WTC11 (cell line): ENCODE measurements around the gene KCNJ15. TPM values are rescaled to one million over a fixed set of nuclear protein-coding genes. Genes with fewer than 3 reads are reported as not detected.

Source experiments
- ATAC-seq: fragments of 200-7000 bp; cut with Tn5 transposase; 2 replicates; pipeline ENCODE4 v1.10.0; 2021; ENCODE audit warnings: mild to moderate bottlenecking, moderate library complexity
- CTCF ChIA-PET: fragments of 300-600 bp; sonication (Branson Sonifier 250); formaldehyde crosslinking; loops from one replicate; lab custom pipeline; 2021; ENCODE audit warnings: antibody characterized with exemption; lab: Charles Lee
- POLR2A ChIA-PET: fragments of 350-600 bp; sonication (Branson Sonifier 250); formaldehyde crosslinking; loops from one replicate; lab custom pipeline; 2021; ENCODE audit warnings: antibody characterized with exemption; lab: Charles Lee
- DNase-seq: peaks from one replicate; pipeline ENCODE4 v3.0.0; 2021; ENCODE audit warnings: low spot score
- H3K27ac Mint-ChIP-seq: 2 replicates; pipeline ENCODE4 v1.8.0; 2021; ENCODE audit warnings: mixed read lengths
- H3K27me3 Mint-ChIP-seq: 2 replicates; pipeline ENCODE4 v1.8.0; 2021; ENCODE audit warnings: low read depth, mild to moderate bottlenecking, moderate library complexity, mixed read lengths
- H3K36me3 Mint-ChIP-seq: 2 replicates; pipeline ENCODE4 v1.8.0; 2021; ENCODE audit warnings: mixed read lengths
- H3K4me1 Mint-ChIP-seq: 2 replicates; pipeline ENCODE4 v1.8.0; 2022; ENCODE audit warnings: mixed read lengths
- H3K4me3 Mint-ChIP-seq: 2 replicates; pipeline ENCODE4 v1.8.0; 2021; ENCODE audit warnings: mild to moderate bottlenecking, moderate library complexity, mixed read lengths
- H3K9me3 Mint-ChIP-seq: 2 replicates; pipeline ENCODE4 v1.8.0; 2021; ENCODE audit warnings: mixed read lengths
- ATF1 ChIP-seq: sonication (generic); formaldehyde crosslinking; IDR thresholded peaks from 2 replicates; pipeline ENCODE4 v1.8.1; 2023; ENCODE audit warnings: mild to moderate bottlenecking, moderate library complexity, missing genetic modification reagents
- CBFB ChIP-seq: sonication (generic); formaldehyde crosslinking; IDR thresholded peaks from 2 replicates; pipeline ENCODE4 v1.8.1; 2022; ENCODE audit warnings: mild to moderate bottlenecking, low read depth, missing genetic modification reagents
- E2F1 ChIP-seq: sonication (generic); formaldehyde crosslinking; IDR thresholded peaks from 2 replicates; pipeline ENCODE4 v1.8.0; 2022; ENCODE audit warnings: mild to moderate bottlenecking, missing genetic modification reagents
- EMX1 ChIP-seq: fragments of 250-450 bp; sonication (Bioruptor Pico); IDR thresholded peaks from 2 replicates; pipeline ENCODE4 v1.8.0; 2021; ENCODE audit warnings: mild to moderate bottlenecking
- FOXK1 ChIP-seq: sonication (generic); formaldehyde crosslinking; IDR thresholded peaks from 2 replicates; pipeline ENCODE4 v1.8.0; 2022; ENCODE audit warnings: mild to moderate bottlenecking, moderate library complexity, missing genetic modification reagents
- GABPB1 ChIP-seq: sonication (generic); formaldehyde crosslinking; IDR thresholded peaks from 2 replicates; pipeline ENCODE4 v1.8.1; 2023; ENCODE audit warnings: mild to moderate bottlenecking, missing genetic modification reagents
- GTF2I ChIP-seq: fragments of 250-450 bp; sonication (Bioruptor Pico); conservative IDR thresholded peaks from 2 replicates; pipeline ENCODE4 v1.4.0; 2021; ENCODE audit warnings: mild to moderate bottlenecking
- JAZF1 ChIP-seq: fragments of 250-450 bp; sonication (Bioruptor Pico); IDR thresholded peaks from 2 replicates; pipeline ENCODE4 v1.9.0; 2021; ENCODE audit warnings: moderate library complexity, mild to moderate bottlenecking, inconsistent platforms
- MYBL2 ChIP-seq: sonication (generic); formaldehyde crosslinking; IDR thresholded peaks from 2 replicates; pipeline ENCODE4 v1.8.1; 2023; ENCODE audit warnings: mild to moderate bottlenecking, moderate library complexity, missing genetic modification reagents
- NFATC4 ChIP-seq: fragments of 250-450 bp; sonication (Bioruptor Pico); IDR thresholded peaks from 2 replicates; pipeline ENCODE4 v1.9.0; 2021; ENCODE audit warnings: mild to moderate bottlenecking
- NFE2L1 ChIP-seq: sonication (generic); formaldehyde crosslinking; IDR thresholded peaks from 2 replicates; pipeline ENCODE4 v1.8.1; 2023; ENCODE audit warnings: missing genetic modification reagents
- NR2C2 ChIP-seq: sonication (generic); formaldehyde crosslinking; IDR thresholded peaks from 2 replicates; pipeline ENCODE4 v1.8.0; 2022; ENCODE audit warnings: mild to moderate bottlenecking, missing genetic modification reagents
- SMAD4 ChIP-seq: sonication (generic); formaldehyde crosslinking; IDR thresholded peaks from 2 replicates; pipeline ENCODE4 v1.8.0; 2022; ENCODE audit warnings: mild to moderate bottlenecking, missing genetic modification reagents
- SP1 ChIP-seq: sonication (generic); formaldehyde crosslinking; conservative IDR thresholded peaks from 2 replicates; pipeline ENCODE4 v1.8.1; 2022; ENCODE audit warnings: missing genetic modification reagents
- ZNF121 ChIP-seq: sonication (generic); formaldehyde crosslinking; IDR thresholded peaks from 2 replicates; pipeline ENCODE4 v1.8.0; 2023; ENCODE audit warnings: missing genetic modification reagents
- ZNF219 ChIP-seq: sonication (generic); formaldehyde crosslinking; IDR thresholded peaks from 2 replicates; pipeline ENCODE4 v1.8.0; 2023; ENCODE audit warnings: missing genetic modification reagents, mild to moderate bottlenecking, borderline replicate concordance
- ZNF263 ChIP-seq: sonication (generic); formaldehyde crosslinking; IDR thresholded peaks from 2 replicates; pipeline ENCODE4 v1.8.1; 2022; ENCODE audit warnings: low read depth, mild to moderate bottlenecking, moderate library complexity, missing genetic modification reagents
- total RNA-seq: library from RNA; stranded (reverse); gene quantifications from 3 replicates; pipeline ENCODE4 v1.2.3, GENCODE V29; 2021
- TF ChIP-seq, protein P1 (sequence below): sonication (generic); formaldehyde crosslinking; IDR thresholded peaks from 2 replicates; pipeline ENCODE4 v1.8.0; 2023; ENCODE audit warnings: mild to moderate bottlenecking, missing genetic modification reagents
- TF ChIP-seq, protein P2 (sequence below): fragments of 250-450 bp; sonication (Bioruptor Pico); IDR thresholded peaks from 2 replicates; pipeline ENCODE4 v2.1.2; 2022; ENCODE audit warnings: mild to moderate bottlenecking, moderate library complexity
- TF ChIP-seq, protein P3 (sequence below): sonication (generic); formaldehyde crosslinking; IDR thresholded peaks from 2 replicates; pipeline ENCODE4 v1.8.0; 2022; ENCODE audit warnings: mild to moderate bottlenecking, missing genetic modification reagents
- TF ChIP-seq, protein P4 (sequence below): fragments of 250-450 bp; sonication (Bioruptor Pico); IDR thresholded peaks from 2 replicates; pipeline ENCODE4 v1.8.0; 2021; ENCODE audit warnings: mild to moderate bottlenecking
- TF ChIP-seq, protein P5 (sequence below): sonication (generic); formaldehyde crosslinking; IDR thresholded peaks from 2 replicates; pipeline ENCODE4 v1.8.1; 2022; ENCODE audit warnings: low read depth, missing genetic modification reagents, borderline replicate concordance

The KCNJ15 gene
- total RNA-seq, 1 experiment from 2014 or later: 0.57 TPM

GRCh38 chr21:38319781-38320180 is 63.0 kb downstream of the KCNJ15 start:
- no peak for TF ChIP-seq SMAD4 (CRISPR knock-in tag)
- TF ChIP-seq, protein P1, sequence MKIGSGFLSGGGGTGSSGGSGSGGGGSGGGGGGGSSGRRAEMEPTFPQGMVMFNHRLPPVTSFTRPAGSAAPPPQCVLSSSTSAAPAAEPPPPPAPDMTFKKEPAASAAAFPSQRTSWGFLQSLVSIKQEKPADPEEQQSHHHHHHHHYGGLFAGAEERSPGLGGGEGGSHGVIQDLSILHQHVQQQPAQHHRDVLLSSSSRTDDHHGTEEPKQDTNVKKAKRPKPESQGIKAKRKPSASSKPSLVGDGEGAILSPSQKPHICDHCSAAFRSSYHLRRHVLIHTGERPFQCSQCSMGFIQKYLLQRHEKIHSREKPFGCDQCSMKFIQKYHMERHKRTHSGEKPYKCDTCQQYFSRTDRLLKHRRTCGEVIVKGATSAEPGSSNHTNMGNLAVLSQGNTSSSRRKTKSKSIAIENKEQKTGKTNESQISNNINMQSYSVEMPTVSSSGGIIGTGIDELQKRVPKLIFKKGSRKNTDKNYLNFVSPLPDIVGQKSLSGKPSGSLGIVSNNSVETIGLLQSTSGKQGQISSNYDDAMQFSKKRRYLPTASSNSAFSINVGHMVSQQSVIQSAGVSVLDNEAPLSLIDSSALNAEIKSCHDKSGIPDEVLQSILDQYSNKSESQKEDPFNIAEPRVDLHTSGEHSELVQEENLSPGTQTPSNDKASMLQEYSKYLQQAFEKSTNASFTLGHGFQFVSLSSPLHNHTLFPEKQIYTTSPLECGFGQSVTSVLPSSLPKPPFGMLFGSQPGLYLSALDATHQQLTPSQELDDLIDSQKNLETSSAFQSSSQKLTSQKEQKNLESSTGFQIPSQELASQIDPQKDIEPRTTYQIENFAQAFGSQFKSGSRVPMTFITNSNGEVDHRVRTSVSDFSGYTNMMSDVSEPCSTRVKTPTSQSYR: no peak
- no peak for TF ChIP-seq FOXK1
- no peak for TF ChIP-seq CBFB (CRISPR knock-in tag)
- TF ChIP-seq, protein P2, sequence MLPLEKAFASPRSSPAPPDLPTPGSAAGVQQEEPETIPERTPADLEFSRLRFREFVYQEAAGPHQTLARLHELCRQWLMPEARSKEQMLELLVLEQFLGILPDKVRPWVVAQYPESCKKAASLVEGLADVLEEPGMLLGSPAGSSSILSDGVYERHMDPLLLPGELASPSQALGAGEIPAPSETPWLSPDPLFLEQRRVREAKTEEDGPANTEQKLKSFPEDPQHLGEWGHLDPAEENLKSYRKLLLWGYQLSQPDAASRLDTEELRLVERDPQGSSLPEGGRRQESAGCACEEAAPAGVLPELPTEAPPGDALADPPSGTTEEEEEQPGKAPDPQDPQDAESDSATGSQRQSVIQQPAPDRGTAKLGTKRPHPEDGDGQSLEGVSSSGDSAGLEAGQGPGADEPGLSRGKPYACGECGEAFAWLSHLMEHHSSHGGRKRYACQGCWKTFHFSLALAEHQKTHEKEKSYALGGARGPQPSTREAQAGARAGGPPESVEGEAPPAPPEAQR (CRISPR knock-in tag): no peak
- TF ChIP-seq EMX1 (CRISPR knock-in tag): no peak
- TF ChIP-seq ATF1: no peak
- TF ChIP-seq, protein P3, sequence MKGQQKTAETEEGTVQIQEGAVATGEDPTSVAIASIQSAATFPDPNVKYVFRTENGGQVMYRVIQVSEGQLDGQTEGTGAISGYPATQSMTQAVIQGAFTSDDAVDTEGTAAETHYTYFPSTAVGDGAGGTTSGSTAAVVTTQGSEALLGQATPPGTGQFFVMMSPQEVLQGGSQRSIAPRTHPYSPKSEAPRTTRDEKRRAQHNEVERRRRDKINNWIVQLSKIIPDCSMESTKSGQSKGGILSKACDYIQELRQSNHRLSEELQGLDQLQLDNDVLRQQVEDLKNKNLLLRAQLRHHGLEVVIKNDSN (CRISPR knock-in tag): no peak
- TF ChIP-seq ZNF263 (CRISPR knock-in tag): no peak
- TF ChIP-seq, protein P4, sequence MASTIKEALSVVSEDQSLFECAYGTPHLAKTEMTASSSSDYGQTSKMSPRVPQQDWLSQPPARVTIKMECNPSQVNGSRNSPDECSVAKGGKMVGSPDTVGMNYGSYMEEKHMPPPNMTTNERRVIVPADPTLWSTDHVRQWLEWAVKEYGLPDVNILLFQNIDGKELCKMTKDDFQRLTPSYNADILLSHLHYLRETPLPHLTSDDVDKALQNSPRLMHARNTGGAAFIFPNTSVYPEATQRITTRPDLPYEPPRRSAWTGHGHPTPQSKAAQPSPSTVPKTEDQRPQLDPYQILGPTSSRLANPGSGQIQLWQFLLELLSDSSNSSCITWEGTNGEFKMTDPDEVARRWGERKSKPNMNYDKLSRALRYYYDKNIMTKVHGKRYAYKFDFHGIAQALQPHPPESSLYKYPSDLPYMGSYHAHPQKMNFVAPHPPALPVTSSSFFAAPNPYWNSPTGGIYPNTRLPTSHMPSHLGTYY (CRISPR knock-in tag): no peak
- no peak for TF ChIP-seq NFATC4 (CRISPR knock-in tag)
- TF ChIP-seq MYBL2 (CRISPR knock-in tag): no peak
- no peak overlapping the region for H3K27ac Mint-ChIP-seq
- DNase-seq: no peak
- H3K36me3 Mint-ChIP-seq: no peaks in the 10 kb centered on the region
- no peak overlapping the region for H3K4me3 Mint-ChIP-seq
- no peak for ATAC-seq
- CTCF ChIA-PET: no interaction called here
- H3K4me1 Mint-ChIP-seq: peaks cover 14% of the 10 kb centered on the region
- no peaks in the 10 kb centered on the region for H3K27me3 Mint-ChIP-seq
- POLR2A ChIA-PET: no interaction called here
- peaks cover 7% of the 10 kb centered on the region for H3K9me3 Mint-ChIP-seq

DNA sequence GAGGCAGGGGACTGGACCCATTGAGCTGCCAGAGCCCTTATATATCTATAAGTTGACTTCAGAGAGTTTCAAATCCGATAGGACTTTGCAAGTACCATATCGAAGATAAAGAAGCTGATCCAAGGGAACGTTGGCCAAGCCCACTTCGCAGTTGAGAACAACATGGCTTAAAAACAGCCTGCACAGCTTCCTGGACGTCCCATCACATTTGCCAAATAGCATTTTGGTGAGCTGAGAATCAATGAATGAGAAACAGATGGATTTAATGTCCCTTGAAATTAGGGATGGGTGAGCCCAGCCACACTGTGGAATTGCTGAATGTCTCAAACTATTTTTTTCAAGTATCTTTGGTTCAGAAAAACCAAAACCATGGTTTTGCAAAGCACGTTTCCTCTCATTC is 64.8 kb downstream of the KCNJ15 start:
- no peak for DNase-seq
- ChIA-PET POLR2A (no interaction called here), CTCF (interaction anchor here (1.3 to 1.5 kb wide), 2 partner anchors 31 to 151 kb away, joined by 3 read pairs; no protein-coding TSS in a partner anchor)
- H3K9me3 Mint-ChIP-seq: peaks cover 7% of the 10 kb centered on the region
- no peak for TF ChIP-seq SP1 (CRISPR knock-in tag)
- TF ChIP-seq NFE2L1 (CRISPR knock-in tag): no peak
- H3K27ac Mint-ChIP-seq: no peak overlapping the region
- H3K4me1 Mint-ChIP-seq: peaks cover 29% of the 10 kb centered on the region
- H3K4me3 Mint-ChIP-seq: no peak overlapping the region
- H3K36me3 Mint-ChIP-seq: no peaks in the 10 kb centered on the region
- H3K27me3 Mint-ChIP-seq: peaks cover 2% of the 10 kb centered on the region; the same call in 1 of the 2 replicates
- no peak for ATAC-seq

DNA sequence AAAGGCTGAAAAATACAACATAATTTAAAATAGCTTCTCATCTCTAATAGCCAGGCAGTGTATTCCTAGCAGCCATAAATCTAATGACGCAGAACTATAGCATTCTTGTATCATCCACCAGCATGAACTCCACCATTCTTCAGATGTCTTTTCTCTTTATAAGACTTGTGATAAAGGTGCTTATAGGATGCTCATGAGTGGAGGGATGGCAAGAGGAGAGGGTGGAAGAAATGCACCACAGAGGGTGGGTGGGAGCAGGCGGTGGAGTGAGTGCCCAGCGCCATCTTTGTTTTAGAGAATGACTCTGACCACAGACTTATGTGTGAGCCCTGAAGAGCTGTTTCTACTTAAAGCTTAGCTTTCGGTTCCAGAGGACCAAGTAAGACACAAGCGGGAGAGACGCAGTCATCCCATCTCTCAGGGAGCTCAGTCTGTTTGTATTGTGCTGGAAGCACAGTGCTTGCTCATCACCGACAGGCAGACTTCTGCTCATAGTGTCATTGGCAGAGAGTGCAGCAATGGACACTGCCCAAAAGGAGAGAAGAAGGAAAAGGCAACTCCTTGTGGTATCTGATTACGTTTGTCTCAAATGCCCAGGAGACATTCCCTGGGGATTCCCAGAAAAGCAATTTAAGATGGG is 65.6 kb downstream of the KCNJ15 start:
- DNase-seq (no peak), ATAC-seq (no peak)
- no peak overlapping the region for H3K27ac Mint-ChIP-seq
- no peak overlapping the region for H3K4me3 Mint-ChIP-seq
- POLR2A ChIA-PET: interaction anchor here (0.6 kb wide), 1 partner anchor 1125 kb away, joined by 3 read pairs; no protein-coding TSS in a partner anchor
- peaks cover 29% of the 10 kb centered on the region for H3K4me1 Mint-ChIP-seq
- H3K36me3 Mint-ChIP-seq: no peaks in the 10 kb centered on the region
- H3K27me3 Mint-ChIP-seq: peaks cover 5% of the 10 kb centered on the region; the same call in 1 of the 2 replicates
- CTCF ChIA-PET: interaction anchor here (1.5 kb wide), 1 partner anchor 152 kb away, joined by 3 read pairs; no protein-coding TSS in a partner anchor
- H3K9me3 Mint-ChIP-seq: peaks cover 7% of the 10 kb centered on the region
- TF ChIP-seq GABPB1 (CRISPR knock-in tag): no peak
- no peak for TF ChIP-seq E2F1 (CRISPR knock-in tag)
- no peak for TF ChIP-seq GTF2I (CRISPR knock-in tag)
- TF ChIP-seq ZNF121: no peak
- TF ChIP-seq, protein P5, sequence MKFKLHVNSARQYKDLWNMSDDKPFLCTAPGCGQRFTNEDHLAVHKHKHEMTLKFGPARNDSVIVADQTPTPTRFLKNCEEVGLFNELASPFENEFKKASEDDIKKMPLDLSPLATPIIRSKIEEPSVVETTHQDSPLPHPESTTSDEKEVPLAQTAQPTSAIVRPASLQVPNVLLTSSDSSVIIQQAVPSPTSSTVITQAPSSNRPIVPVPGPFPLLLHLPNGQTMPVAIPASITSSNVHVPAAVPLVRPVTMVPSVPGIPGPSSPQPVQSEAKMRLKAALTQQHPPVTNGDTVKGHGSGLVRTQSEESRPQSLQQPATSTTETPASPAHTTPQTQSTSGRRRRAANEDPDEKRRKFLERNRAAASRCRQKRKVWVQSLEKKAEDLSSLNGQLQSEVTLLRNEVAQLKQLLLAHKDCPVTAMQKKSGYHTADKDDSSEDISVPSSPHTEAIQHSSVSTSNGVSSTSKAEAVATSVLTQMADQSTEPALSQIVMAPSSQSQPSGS (CRISPR knock-in tag): no peak
- no peak for TF ChIP-seq NR2C2 (CRISPR knock-in tag)
- no peak for TF ChIP-seq ZNF219 (CRISPR knock-in tag)
- TF ChIP-seq JAZF1: no peak
